DMS153 treated with DMSO at 0.1 percent for 48 hours (cell line): Measurements from ENCODE around the gene COL11A2.

Experiments
- DNase-seq: peaks from one replicate; lab custom pipeline; 2025; ENCODE audit not compliant: unreplicated experiment; lab: John Stamatoyannopoulos, UW

COL11A2 gene

GRCh38 chr6:33193619-33194018 lies 1.4 kb upstream of the COL11A2 start:
- DNase-seq = no peak

GRCh38 chr6:33192671-33193602 lies 670 bp upstream of the COL11A2 start:
- DNase-seq = no peak

DNA sequence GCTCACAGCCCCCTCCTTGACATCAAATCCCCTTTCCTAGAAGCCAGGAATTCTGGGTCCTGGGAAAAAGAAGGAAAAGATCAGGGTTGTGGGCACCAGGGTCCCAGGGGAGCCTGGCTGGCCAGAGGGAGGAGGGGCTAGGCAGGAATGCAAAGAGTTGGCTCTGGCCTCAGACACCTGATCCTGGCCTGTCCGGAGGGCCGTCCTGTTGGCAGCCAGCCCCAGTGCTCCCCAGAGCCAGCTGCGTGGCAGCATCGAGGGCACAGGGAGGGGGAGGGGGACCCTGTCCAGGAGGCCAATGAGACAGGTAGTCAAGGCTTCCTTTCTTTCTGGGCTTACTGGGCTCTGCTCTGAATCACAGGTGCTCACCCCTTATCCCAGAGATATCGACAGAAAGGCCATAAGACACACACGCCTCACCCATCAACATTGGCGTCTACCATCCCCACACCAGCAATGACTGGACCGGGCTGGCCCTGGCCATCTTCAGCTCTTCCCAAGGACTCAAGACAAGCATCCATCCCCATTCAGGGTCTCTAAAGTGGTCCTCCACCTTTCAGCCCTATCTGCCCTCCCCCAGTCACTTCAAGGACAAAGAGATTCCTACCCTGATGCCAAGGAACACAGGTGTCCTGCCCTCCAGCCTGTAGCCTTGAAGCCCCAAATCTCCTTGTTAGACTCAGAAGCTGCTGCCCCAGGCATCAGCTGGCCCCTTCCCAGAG lies 723 bp downstream of the COL11A2 start:
- DNase-seq = no peak

DNA sequence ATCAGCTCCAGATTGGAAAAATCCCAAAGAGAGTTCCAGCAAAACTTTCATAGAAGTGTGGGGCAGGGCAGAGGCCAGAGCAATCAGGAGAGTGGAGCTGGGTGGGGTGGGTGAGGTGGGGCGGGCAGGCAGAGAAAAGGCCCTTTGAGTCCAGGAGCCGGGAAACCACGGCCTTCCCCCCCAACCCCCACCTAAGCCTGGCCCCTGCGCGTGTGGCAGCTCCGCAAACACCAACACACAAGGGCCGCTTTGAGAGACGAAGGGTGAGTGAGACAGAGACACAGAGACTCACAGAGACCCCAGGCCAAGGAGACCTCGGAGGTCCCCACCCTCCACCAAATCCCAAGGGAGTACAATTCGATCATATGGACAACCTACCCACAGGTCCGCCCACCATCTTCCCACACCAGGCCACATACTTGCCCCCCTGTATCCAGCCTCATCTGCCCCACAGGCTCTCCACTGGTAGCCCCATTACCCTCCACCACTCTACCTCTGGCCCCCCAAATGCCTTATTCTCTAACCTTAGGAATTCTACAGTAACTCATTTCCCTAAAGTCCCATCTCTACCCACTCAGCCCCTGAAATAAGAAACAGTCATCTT lies 1.7 kb downstream of the COL11A2 start:
- no peak for DNase-seq

DNA sequence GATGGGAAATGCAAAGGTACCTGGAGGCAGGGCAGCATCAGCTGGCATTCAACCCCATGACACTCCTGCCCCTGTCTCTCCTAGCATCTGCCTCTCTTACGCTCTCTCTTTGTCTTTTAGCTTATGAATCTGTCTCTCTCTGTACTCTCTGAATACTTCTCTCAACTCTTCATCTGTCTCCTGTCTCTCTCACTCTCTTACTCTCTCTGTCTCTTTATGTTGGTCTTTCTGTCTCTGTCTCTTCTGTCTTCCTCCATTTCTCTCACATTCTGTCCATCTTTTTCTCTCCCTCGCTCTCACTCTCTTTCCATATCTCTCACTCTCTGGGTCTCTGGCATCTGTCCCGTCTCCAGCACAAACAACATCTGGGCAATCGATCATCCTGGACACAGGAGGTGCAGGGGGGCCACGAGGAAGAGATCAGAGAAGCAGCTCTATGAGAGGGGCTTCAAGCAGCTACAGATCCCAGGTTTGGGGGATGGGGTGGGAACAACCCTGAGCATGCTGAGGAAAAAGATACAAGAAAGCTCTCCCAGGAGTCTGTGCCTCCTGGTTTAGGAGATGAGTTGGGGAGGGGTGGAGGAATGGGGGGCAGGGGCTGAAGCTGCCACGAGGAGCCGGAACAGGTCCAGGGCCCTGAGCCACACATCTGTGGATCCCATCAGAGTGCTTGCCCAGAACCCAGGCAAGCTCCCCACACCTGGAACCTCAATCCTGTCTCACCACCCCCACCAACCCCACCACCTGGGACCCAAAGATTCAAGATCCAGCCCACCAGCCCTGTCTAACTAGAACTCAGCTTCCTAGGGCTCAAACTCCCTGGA lies 2.4 kb downstream of the COL11A2 start:
- no peak for DNase-seq

- no peak for DNase-seq
These were observed 3.1 kb downstream of the COL11A2 start for GRCh38 chr6:33189164-33189563.

- no peak for DNase-seq
These were observed 4.5 kb downstream of the COL11A2 start for GRCh38 chr6:33187809-33188208.

- DNase-seq = no peak
These were observed 6.5 kb downstream of the COL11A2 start for GRCh38 chr6:33185654-33186187.

DNA sequence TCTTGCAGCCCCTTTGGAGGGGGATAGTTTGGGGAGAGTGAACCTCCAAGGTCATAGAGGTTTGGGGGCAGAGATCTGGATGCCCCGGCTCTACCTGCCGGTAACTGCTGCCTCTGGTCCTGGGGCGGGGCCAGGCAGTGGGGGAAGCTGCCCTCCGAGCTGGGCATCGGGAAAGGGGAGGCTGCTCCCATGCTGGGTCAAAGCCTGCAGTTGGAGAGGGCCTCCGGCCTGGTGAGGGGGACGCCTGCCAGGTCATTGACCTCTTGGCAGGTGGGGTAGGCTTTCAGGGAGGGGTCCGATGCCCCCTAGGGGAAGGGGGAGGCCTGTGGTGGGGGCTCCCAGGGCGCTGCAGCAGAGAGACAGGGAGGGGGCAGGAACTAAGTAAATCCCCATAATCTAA lies 7.1 kb downstream of the COL11A2 start:
- no peak for DNase-seq

- DNase-seq = no peak
These were observed 9.1 kb downstream of the COL11A2 start for GRCh38 chr6:33183071-33183683.

- no peak for DNase-seq
These were observed 11.1 kb downstream of the COL11A2 start for GRCh38 chr6:33181141-33181540.

DNA sequence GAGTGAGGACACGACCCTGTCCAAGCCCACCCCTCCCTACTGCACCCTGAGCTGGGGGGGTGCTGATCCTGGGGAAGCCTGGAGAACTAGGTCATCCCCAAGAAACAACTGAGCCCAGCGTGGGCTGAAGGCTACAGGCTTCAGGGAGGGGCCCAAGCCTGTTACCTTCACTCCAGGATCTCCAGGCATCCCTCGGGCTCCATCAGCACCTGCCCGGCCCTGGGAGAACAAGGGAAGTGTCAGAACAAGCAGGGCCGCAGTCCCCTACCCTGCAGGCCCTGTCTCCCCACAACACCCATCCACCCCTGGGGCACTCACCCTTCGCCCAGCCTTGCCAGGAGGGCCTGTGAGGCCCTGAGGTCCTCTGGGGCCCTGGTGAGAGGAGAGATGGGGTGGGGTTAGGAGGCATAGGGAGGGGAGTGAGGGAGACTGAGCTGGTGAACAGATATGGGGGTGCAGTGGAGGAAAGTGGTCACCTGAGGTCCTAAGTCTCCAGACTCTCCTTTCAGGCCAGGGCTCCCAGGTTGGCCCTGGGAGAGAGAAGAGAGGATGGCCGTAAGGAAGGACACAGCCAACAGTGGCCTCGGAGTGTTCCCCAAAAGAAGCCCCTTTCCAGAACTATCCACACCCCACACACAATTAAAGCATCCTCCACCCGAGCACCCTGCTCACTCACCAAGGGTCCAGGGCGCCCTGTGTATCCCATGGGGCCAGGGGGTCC lies 13.4 kb downstream of the COL11A2 start:
- DNase-seq = no peak

GRCh38 chr6:33177552-33178446 lies 14.5 kb downstream of the COL11A2 start:
- DNase-seq = no peak

DNA sequence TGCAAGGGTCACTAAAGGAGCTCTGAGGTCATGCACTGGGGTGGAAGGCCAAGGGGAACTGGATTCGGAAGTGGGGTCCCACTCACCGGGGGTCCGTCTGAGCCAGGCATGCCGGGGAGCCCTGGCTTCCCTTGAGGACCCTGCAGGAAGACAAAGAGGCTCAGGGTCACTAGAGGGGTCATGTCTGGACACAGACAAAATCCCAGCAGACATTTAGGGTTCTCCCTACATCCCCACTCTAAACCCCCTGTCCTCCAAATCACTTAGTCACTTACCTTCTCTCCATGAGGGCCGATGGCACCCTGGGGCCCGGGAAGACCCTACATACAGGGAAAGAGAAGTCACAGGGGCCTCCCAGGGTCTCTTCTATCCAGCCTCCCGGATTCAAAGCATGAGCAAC lies 15.4 kb downstream of the COL11A2 start:
- DNase-seq = no peak

- no peak for DNase-seq
These were observed 16.7 kb downstream of the COL11A2 start for GRCh38 chr6:33175436-33176069.

DNA sequence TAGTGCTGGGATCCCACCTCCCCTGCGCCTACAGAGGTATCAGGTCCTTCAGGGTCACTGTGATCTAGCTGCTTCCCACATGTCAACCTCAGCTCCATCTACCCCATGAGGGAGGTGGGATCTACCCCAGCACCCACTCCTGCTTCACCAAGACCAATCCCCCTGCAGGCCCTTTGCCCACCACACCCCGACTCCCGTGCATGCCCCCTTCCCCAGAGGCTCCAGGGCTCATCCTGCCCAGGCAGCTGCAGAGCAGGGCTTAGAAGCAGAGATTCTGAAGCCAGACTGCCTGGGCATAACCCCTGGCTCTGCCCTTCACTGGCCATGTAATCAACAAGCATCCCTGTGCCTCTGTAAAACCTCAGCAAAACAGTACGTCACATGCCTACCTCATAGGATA lies 17.5 kb downstream of the COL11A2 start:
- DNase-seq = no peak

GRCh38 chr6:33173535-33174180 lies 18.6 kb downstream of the COL11A2 start:
- no peak for DNase-seq
